Activated T-helper 17 cell treated with anti-CD3 and anti-CD28 coated beads, Interleukin-2, amount 50 U/mL, for 72 hours (primary cell): ENCODE data around the gene MCAT. TPM values are rescaled to one million over a fixed set of nuclear protein-coding genes. Genes with fewer than 3 reads are reported as not detected.

Experiments
- ATAC-seq: fragments of 150-1000 bp; cut with Tn5 transposase; replicated peaks from 2 replicates; pipeline ENCODE4 v1.10.0; 2021; ENCODE audit warnings: mild to moderate bottlenecking, moderate library complexity
- H3K27ac Mint-ChIP-seq: one replicate; pipeline ENCODE4 v1.8.0; 2022; ENCODE audit warnings: mixed read lengths
- H3K27me3 Mint-ChIP-seq: one replicate; pipeline ENCODE4 v1.8.0; 2022; ENCODE audit warnings: mixed read lengths
- H3K36me3 Mint-ChIP-seq: one replicate; pipeline ENCODE4 v1.8.0; 2022; ENCODE audit warnings: low read depth, mild to moderate bottlenecking, mixed read lengths
- H3K4me1 Mint-ChIP-seq: one replicate; pipeline ENCODE4 v1.8.0; 2022; ENCODE audit warnings: mixed read lengths
- H3K4me3 Mint-ChIP-seq: one replicate; pipeline ENCODE4 v1.8.0; 2022; ENCODE audit warnings: mild to moderate bottlenecking, mixed read lengths
- H3K9me3 Mint-ChIP-seq: one replicate; pipeline ENCODE4 v1.8.0; 2022; ENCODE audit warnings: mixed read lengths
- total RNA-seq, 2 donors: library from RNA; stranded (reverse); gene quantifications; one replicate each; pipeline ENCODE4 v1.2.3, GENCODE V29; 2022

The MCAT gene
- 10 to 100 TPM in 1 of 2 donors, 1 to 10 TPM in 1; 7.3 to 18.2 TPM for total RNA-seq

GRCh38 chr22:43142880-43143562, at the start of gene MCAT:
MCAT (minus strand) TSS chr22:43143398; CDS start chr22:43143348, 50 bp downstream.
- peak; percentile 96 for ATAC-seq
- Mint-ChIP-seq H3K27ac (peak within 1 kb of the TSS; percentile 92), H3K4me3 (peak within 1 kb of the TSS; percentile 83), H3K9me3 (no peaks in the 10 kb centered on the region), H3K4me1 (no peaks in the 10 kb centered on the region), H3K27me3 (no peaks in the 10 kb centered on the region), H3K36me3 (peaks cover 32% of the 10 kb centered on the region)

- ATAC-seq = no peak
- Mint-ChIP-seq H3K4me1 (no peaks in the 10 kb centered on the region), H3K27ac (no peak overlapping the region), H3K36me3 (no peaks in the 10 kb centered on the region), H3K4me3 (no peak overlapping the region), H3K27me3 (no peaks in the 10 kb centered on the region), H3K9me3 (no peaks in the 10 kb centered on the region)
These were observed 48.6 kb upstream of the MCAT start for GRCh38 chr22:43191831-43192230.

- H3K36me3 Mint-ChIP-seq = peaks cover 8% of the 10 kb centered on the region
- H3K27ac Mint-ChIP-seq = peak overlapping the region; percentile 46
- H3K4me3 Mint-ChIP-seq = peak overlapping the region; percentile 47
- H3K4me1 Mint-ChIP-seq = peaks cover 7% of the 10 kb centered on the region
- H3K9me3 Mint-ChIP-seq = no peaks in the 10 kb centered on the region
- ATAC-seq = no peak
- H3K27me3 Mint-ChIP-seq = no peaks in the 10 kb centered on the region
These were observed 45.8 kb upstream of the MCAT start for GRCh38 chr22:43188829-43189545.

- Mint-ChIP-seq H3K27ac (peak overlapping the region; percentile 88), H3K4me1 (peaks cover 8% of the 10 kb centered on the region), H3K36me3 (peaks cover 8% of the 10 kb centered on the region), H3K4me3 (peak overlapping the region; percentile 82), H3K27me3 (no peaks in the 10 kb centered on the region), H3K9me3 (no peaks in the 10 kb centered on the region)
- peak; percentile 92 for ATAC-seq
These were observed 44.2 kb upstream of the MCAT start for GRCh38 chr22:43187171-43188099.

- Mint-ChIP-seq H3K9me3 (no peaks in the 10 kb centered on the region), H3K4me1 (peaks cover 8% of the 10 kb centered on the region), H3K27ac (peak within 1 kb of the TSS; percentile 88), H3K4me3 (peak within 1 kb of the TSS; percentile 82), H3K36me3 (peaks cover 14% of the 10 kb centered on the region), H3K27me3 (no peaks in the 10 kb centered on the region)
- ATAC-seq = peak; percentile 55
These were observed 43.3 kb upstream of the MCAT start, which contains the start of gene TTLL12 for GRCh38 chr22:43186272-43187170. TTLL12 (minus strand) TSS chr22:43187134; CDS start chr22:43187069, 65 bp downstream.

- ATAC-seq = no peak
- H3K36me3 Mint-ChIP-seq = peaks cover 15% of the 10 kb centered on the region
- peak overlapping the region; percentile 73 for H3K4me3 Mint-ChIP-seq
- H3K27me3 Mint-ChIP-seq = no peaks in the 10 kb centered on the region
- peaks cover 8% of the 10 kb centered on the region for H3K4me1 Mint-ChIP-seq
- H3K9me3 Mint-ChIP-seq = no peaks in the 10 kb centered on the region
- no peak overlapping the region for H3K27ac Mint-ChIP-seq
These were observed 42.7 kb upstream of the MCAT start for GRCh38 chr22:43185860-43186261.

GRCh38 chr22:43183496-43184277, 40.5 kb upstream of the MCAT start:
- H3K27ac Mint-ChIP-seq = peak overlapping the region; percentile 10
- ATAC-seq = no peak
- no peaks in the 10 kb centered on the region for H3K27me3 Mint-ChIP-seq
- no peaks in the 10 kb centered on the region for H3K9me3 Mint-ChIP-seq
- H3K4me3 Mint-ChIP-seq = peak overlapping the region; percentile 42
- peaks cover 30% of the 10 kb centered on the region for H3K36me3 Mint-ChIP-seq
- H3K4me1 Mint-ChIP-seq = peaks cover 8% of the 10 kb centered on the region

GRCh38 chr22:43182726-43183125, 39.5 kb upstream of the MCAT start:
- Mint-ChIP-seq H3K36me3 (peaks cover 36% of the 10 kb centered on the region), H3K27me3 (no peaks in the 10 kb centered on the region), H3K4me3 (no peak overlapping the region), H3K27ac (no peak overlapping the region), H3K9me3 (no peaks in the 10 kb centered on the region), H3K4me1 (peaks cover 8% of the 10 kb centered on the region)
- no peak for ATAC-seq

GRCh38 chr22:43182118-43182517, 38.9 kb upstream of the MCAT start:
- H3K27ac Mint-ChIP-seq = peak overlapping the region; percentile 68
- no peak overlapping the region for H3K4me3 Mint-ChIP-seq
- ATAC-seq = no peak
- H3K4me1 Mint-ChIP-seq = peaks cover 8% of the 10 kb centered on the region
- no peaks in the 10 kb centered on the region for H3K9me3 Mint-ChIP-seq
- no peaks in the 10 kb centered on the region for H3K27me3 Mint-ChIP-seq
- peaks cover 36% of the 10 kb centered on the region for H3K36me3 Mint-ChIP-seq

GRCh38 chr22:43181321-43182076, 38.3 kb upstream of the MCAT start:
- ATAC-seq = no peak
- Mint-ChIP-seq H3K27me3 (no peaks in the 10 kb centered on the region), H3K4me3 (no peak overlapping the region), H3K36me3 (peaks cover 43% of the 10 kb centered on the region), H3K27ac (peak overlapping the region; percentile 68), H3K4me1 (peaks cover 8% of the 10 kb centered on the region), H3K9me3 (no peaks in the 10 kb centered on the region)

- no peak overlapping the region for H3K27ac Mint-ChIP-seq
- no peak for ATAC-seq
- no peak overlapping the region for H3K4me3 Mint-ChIP-seq
- no peaks in the 10 kb centered on the region for H3K27me3 Mint-ChIP-seq
- peaks cover 8% of the 10 kb centered on the region for H3K4me1 Mint-ChIP-seq
- H3K36me3 Mint-ChIP-seq = peaks cover 51% of the 10 kb centered on the region
- no peaks in the 10 kb centered on the region for H3K9me3 Mint-ChIP-seq
These were observed 37.5 kb upstream of the MCAT start for GRCh38 chr22:43180670-43181069.

- Mint-ChIP-seq H3K27me3 (no peaks in the 10 kb centered on the region), H3K4me1 (peaks cover 8% of the 10 kb centered on the region), H3K36me3 (peaks cover 56% of the 10 kb centered on the region), H3K4me3 (no peak overlapping the region), H3K9me3 (no peaks in the 10 kb centered on the region), H3K27ac (no peak overlapping the region)
- ATAC-seq = no peak
These were observed 36.7 kb upstream of the MCAT start for GRCh38 chr22:43179911-43180195.
